Stomach smooth muscle (tissue), 2 donors: Measurements from ENCODE around the gene ADAM8.

Experiments used
- H3K27ac ChIP-seq: one replicate; pipeline ENCODE4 v1.7.0; 2013; ENCODE audit warnings: mild to moderate bottlenecking, low read length, inconsistent platforms
- H3K27me3 ChIP-seq, 2 donors: one replicate each; pipeline ENCODE4 v1.7.0; 2013; ENCODE audit warnings: low read length in 2 of 2; ENCODE audit not compliant: insufficient read depth in 2 of 2, control insufficient read depth in 1 of 2
- H3K36me3 ChIP-seq, 2 donors: one replicate each; pipeline ENCODE4 v1.7.0; 2013; ENCODE audit warnings: low read length in 2 of 2; ENCODE audit not compliant: control insufficient read depth in 2 of 2, insufficient read depth in 2 of 2
- H3K4me1 ChIP-seq: one replicate; pipeline ENCODE4 v1.7.0; 2013; ENCODE audit warnings: low read length; ENCODE audit not compliant: control insufficient read depth, insufficient read depth
- H3K4me3 ChIP-seq, 2 donors: one replicate each; pipeline ENCODE4 v1.7.0; 2013; ENCODE audit warnings: low read length in 2 of 2
- H3K9ac ChIP-seq, 2 donors: one replicate each; pipeline ENCODE4 v1.7.0; 2013; ENCODE audit warnings: low read length in 2 of 2, mild to moderate bottlenecking in 1 of 2
- H3K9me3 ChIP-seq, 2 donors: one replicate each; pipeline ENCODE4 v1.7.0; 2013; ENCODE audit warnings: low read length in 2 of 2; ENCODE audit not compliant: control insufficient read depth in 2 of 2
- donor health status: healthy.
- donor health status: Pancreatic carcinoma.

ADAM8 gene

GRCh38 chr10:133248334-133248715, 28.3 kb downstream of the ADAM8 start:
- H3K9ac ChIP-seq = no peak overlapping the region
- no peaks in the 10 kb centered on the region for H3K36me3 ChIP-seq
- no peak overlapping the region for H3K27ac ChIP-seq
- no peaks in the 10 kb centered on the region for H3K9me3 ChIP-seq
- H3K4me3 ChIP-seq = no peak overlapping the region
- H3K4me1 ChIP-seq = no peaks in the 10 kb centered on the region
- peaks cover 14 to 35% of the 10 kb centered on the region in 2 donors for H3K27me3 ChIP-seq

- peaks cover 17 to 37% of the 10 kb centered on the region in 2 donors for H3K27me3 ChIP-seq
- H3K4me3 ChIP-seq = no peak overlapping the region
- H3K36me3 ChIP-seq = no peaks in the 10 kb centered on the region
- H3K27ac ChIP-seq = no peak overlapping the region
- H3K9me3 ChIP-seq = no peaks in the 10 kb centered on the region
- H3K9ac ChIP-seq = no peak overlapping the region
- H3K4me1 ChIP-seq = no peaks in the 10 kb centered on the region
These were observed 28.9 kb downstream of the ADAM8 start for GRCh38 chr10:133247681-133248333.

- Histone ChIP-seq H3K27ac (no peak overlapping the region), H3K9ac (no peak overlapping the region), H3K9me3 (no peaks in the 10 kb centered on the region), H3K4me3 (no peak overlapping the region), H3K4me1 (no peaks in the 10 kb centered on the region), H3K36me3 (no peaks in the 10 kb centered on the region), H3K27me3 (peaks cover 20 to 44% of the 10 kb centered on the region in 2 donors)
These were observed 30.4 kb downstream of the ADAM8 start for GRCh38 chr10:133246236-133246626.

GRCh38 chr10:133245439-133246235, 31.0 kb downstream of the ADAM8 start:
- Histone ChIP-seq H3K4me3 (no peak overlapping the region), H3K27me3 (peaks cover 26 to 47% of the 10 kb centered on the region in 2 donors), H3K9me3 (no peaks in the 10 kb centered on the region), H3K27ac (no peak overlapping the region), H3K4me1 (no peaks in the 10 kb centered on the region), H3K9ac (no peak overlapping the region), H3K36me3 (no peaks in the 10 kb centered on the region)

- H3K27me3 ChIP-seq = peaks cover 30 to 44% of the 10 kb centered on the region in 2 donors
- H3K9me3 ChIP-seq = no peaks in the 10 kb centered on the region
- H3K9ac ChIP-seq = no peak overlapping the region
- no peaks in the 10 kb centered on the region for H3K36me3 ChIP-seq
- no peaks in the 10 kb centered on the region for H3K4me1 ChIP-seq
- H3K4me3 ChIP-seq = no peak overlapping the region
- H3K27ac ChIP-seq = no peak overlapping the region
These were observed 33.1 kb downstream of the ADAM8 start for GRCh38 chr10:133243593-133243992.

- H3K36me3 ChIP-seq = no peaks in the 10 kb centered on the region
- no peak overlapping the region for H3K27ac ChIP-seq
- no peaks in the 10 kb centered on the region for H3K4me1 ChIP-seq
- H3K27me3 ChIP-seq = peaks cover 33 to 48% of the 10 kb centered on the region in 2 donors
- no peaks in the 10 kb centered on the region for H3K9me3 ChIP-seq
- H3K9ac ChIP-seq = no peak overlapping the region
- no peak overlapping the region for H3K4me3 ChIP-seq
These were observed 33.9 kb downstream of the ADAM8 start for GRCh38 chr10:133242611-133243356.

- no peak overlapping the region for H3K4me3 ChIP-seq
These were observed 35.0 kb downstream of the ADAM8 start for GRCh38 chr10:133241501-133242205.

GRCh38 chr10:133239990-133240389, 36.7 kb downstream of the ADAM8 start:
- Histone ChIP-seq H3K9me3 (no peaks in the 10 kb centered on the region), H3K27me3 (peaks cover 32 to 54% of the 10 kb centered on the region in 2 donors), H3K9ac (no peak overlapping the region), H3K36me3 (no peaks in the 10 kb centered on the region), H3K4me3 (no peak overlapping the region), H3K4me1 (peaks cover 13% of the 10 kb centered on the region), H3K27ac (no peak overlapping the region)

More at GRCh38 chr10:133241501-133242205, 35.0 kb downstream of the ADAM8 start:
- peaks cover 38 to 54% of the 10 kb centered on the region in 2 donors for H3K27me3 ChIP-seq
- H3K27ac ChIP-seq = no peak overlapping the region
- H3K4me1 ChIP-seq = peaks cover 10% of the 10 kb centered on the region
- no peak overlapping the region for H3K9ac ChIP-seq
- H3K36me3 ChIP-seq = no peaks in the 10 kb centered on the region
- no peaks in the 10 kb centered on the region for H3K9me3 ChIP-seq

GRCh38 chr10:133238466-133238804, 38.2 kb downstream of the ADAM8 start:
- H3K36me3 ChIP-seq = no peaks in the 10 kb centered on the region

More at GRCh38 chr10:133238466-133238804, 38.2 kb downstream of the ADAM8 start:
- Histone ChIP-seq H3K27me3 (peaks cover 36 to 53% of the 10 kb centered on the region in 2 donors), H3K27ac (no peak overlapping the region), H3K9me3 (no peaks in the 10 kb centered on the region), H3K9ac (no peak overlapping the region), H3K4me3 (no peak overlapping the region), H3K4me1 (peaks cover 13% of the 10 kb centered on the region)
